Measurements from ENCODE around the gene FAM171A1.

Gene FAM171A1

DNA sequence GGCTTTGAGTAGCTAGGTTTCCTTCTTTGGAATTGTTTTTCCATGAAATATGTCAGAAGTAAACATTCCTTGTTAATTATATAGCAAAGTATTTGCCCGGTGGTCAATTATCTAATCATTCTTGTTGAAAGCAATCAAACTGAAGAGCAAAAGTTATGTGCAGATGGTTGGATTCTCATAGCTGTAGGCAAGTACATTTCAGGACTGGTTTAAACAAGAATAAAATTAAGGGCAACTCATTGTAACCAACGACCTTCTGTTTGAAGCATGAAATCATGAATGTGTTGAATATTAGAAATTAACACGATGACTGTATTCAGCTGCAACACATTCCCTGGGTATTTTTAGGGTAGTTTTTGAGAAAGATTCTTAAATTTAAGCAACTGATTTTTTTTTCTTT is 140.8 kb downstream of the FAM171A1 start:
- no peak for FAIRE-seq
- TF ChIP-seq CTCF (IDR thresholded peaks at IDR 0.05; ENCODE audit: insufficient read depth, missing control alignments), result no peak
- no peak for DNase-seq (ENCODE audit: insufficient read length, low spot score)

- FAIRE-seq (no peak), DNase-seq (ENCODE audit: insufficient read length, low spot score) (no peak)
- no peak for TF ChIP-seq CTCF (IDR thresholded peaks at IDR 0.05; ENCODE audit: insufficient read depth, missing control alignments)
Measured at GRCh38 chr10:15229268-15229667, 141.8 kb downstream of the FAM171A1 start.

DNA sequence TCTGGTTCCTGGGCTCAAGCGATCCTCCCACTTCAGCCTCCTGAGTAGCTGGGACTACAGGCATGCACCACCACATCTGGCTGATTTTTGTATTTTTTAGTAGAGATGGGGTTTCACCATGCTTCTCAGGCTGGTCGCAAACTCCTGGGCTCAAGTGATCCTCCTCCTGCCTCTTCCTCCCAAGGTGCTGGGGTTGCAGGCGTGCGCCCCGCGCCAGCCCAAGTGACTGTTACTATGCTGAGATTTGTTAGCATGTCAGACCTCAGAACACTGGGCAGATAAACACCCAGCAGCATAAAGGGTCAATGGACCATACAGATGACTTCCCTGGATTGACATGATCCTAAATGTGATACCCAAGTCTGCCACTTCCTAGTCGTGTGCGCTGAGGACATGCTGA is 142.7 kb downstream of the FAM171A1 start:
- TF ChIP-seq CTCF (IDR thresholded peaks at IDR 0.05; ENCODE audit: insufficient read depth, missing control alignments), result no peak
- FAIRE-seq, result no peak
- DNase-seq (ENCODE audit: insufficient read length, low spot score), result no peak

DNA sequence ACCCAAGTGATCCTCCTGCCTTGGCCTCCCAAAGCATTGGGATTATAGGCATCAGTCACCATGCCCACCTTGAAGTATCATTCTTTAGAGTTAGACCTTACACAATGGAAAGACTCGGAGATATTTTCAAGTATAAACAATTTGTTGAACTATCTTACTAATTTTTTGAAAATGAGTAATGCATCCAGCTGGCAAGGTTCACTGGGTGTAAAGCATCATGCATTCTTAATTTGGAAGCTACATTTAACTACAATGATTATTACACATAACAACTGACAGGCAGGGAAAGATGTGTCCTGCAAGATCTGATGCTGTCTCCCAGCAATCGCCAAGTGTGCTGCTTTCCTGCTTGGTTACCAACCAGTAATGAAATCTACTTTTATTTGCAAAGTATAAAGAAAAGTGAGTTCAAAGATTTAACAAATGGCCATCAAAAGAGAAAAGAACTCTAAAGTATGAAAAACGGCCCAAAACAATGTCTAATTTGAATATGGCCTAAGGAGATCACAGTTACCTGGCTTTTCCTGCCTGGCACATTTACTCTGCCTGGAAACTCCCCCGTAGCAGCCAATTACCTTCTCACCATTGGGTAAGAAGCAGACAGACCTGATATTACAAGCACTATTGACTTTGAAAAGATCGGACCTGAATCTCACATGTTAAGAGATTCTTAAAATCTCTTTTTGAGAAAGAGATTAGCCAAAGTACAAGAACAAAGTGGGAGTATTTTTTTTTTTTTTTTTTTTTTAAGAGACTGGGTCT is 143.3 kb downstream of the FAM171A1 start:
- no peak for TF ChIP-seq CTCF (IDR thresholded peaks at IDR 0.05; ENCODE audit: insufficient read depth, missing control alignments)
- DNase-seq (ENCODE audit: insufficient read length, low spot score) (no peak), FAIRE-seq (no peak)

- no peak for TF ChIP-seq CTCF (IDR thresholded peaks at IDR 0.05; ENCODE audit: insufficient read depth, missing control alignments)
- DNase-seq (ENCODE audit: insufficient read length, low spot score), result no peak
Measured at GRCh38 chr10:15225511-15225910, 145.6 kb downstream of the FAM171A1 start.

DNA sequence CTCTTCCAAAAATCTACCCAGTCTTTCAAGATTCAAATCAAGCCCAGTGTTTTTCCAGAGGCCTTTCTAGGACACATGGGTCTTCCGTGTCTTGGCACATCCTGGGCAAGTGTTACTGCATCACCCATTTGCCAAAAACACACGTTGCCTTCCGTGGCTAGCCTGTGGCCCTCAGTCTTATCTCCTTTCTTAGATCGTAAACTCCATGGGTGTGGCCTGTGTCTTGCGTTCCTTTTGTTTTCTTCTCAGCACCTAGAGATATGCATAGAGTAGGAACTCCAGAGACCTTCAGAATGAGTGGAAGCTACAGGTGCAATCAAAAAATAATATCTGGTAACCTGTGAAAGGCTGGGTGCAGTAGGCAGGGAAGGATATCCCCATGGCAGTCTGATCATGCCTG is 146.1 kb downstream of the FAM171A1 start:
- TF ChIP-seq CTCF (IDR thresholded peaks at IDR 0.05; ENCODE audit: insufficient read depth, missing control alignments), result no peak
- DNase-seq (ENCODE audit: insufficient read length, low spot score) (no peak), FAIRE-seq (no peak)

More at GRCh38 chr10:15225511-15225910, 145.6 kb downstream of the FAM171A1 start:
- FAIRE-seq, result no peak

GRCh38 chr10:15223174-15223573 is 147.9 kb downstream of the FAM171A1 start:
- FAIRE-seq, result no peak
- no peak for DNase-seq (ENCODE audit: insufficient read length, low spot score)

More at GRCh38 chr10:15223174-15223573, 147.9 kb downstream of the FAM171A1 start:
- TF ChIP-seq CTCF (IDR thresholded peaks at IDR 0.05; ENCODE audit: insufficient read depth, missing control alignments), result no peak
